B cell (primary cell): ENCODE measurements around the gene OR52H1.

ENCODE experiments used
- CTCF ChIP-seq: fragments of 200-600 bp; IDR thresholded peaks from one replicate; pipeline ENCODE4 v1.8.0; 2022; ENCODE audit warnings: antibody characterized with exemption, mild to moderate bottlenecking
- EZH2 ChIP-seq: IDR thresholded peaks from 2 replicates; pipeline ENCODE4 v1.6.1; 2012; ENCODE audit warnings: borderline replicate concordance, low read depth, mild to moderate bottlenecking, moderate library complexity, low read length; ENCODE audit not compliant: insufficient read depth, poor library complexity, severe bottlenecking

DNA sequence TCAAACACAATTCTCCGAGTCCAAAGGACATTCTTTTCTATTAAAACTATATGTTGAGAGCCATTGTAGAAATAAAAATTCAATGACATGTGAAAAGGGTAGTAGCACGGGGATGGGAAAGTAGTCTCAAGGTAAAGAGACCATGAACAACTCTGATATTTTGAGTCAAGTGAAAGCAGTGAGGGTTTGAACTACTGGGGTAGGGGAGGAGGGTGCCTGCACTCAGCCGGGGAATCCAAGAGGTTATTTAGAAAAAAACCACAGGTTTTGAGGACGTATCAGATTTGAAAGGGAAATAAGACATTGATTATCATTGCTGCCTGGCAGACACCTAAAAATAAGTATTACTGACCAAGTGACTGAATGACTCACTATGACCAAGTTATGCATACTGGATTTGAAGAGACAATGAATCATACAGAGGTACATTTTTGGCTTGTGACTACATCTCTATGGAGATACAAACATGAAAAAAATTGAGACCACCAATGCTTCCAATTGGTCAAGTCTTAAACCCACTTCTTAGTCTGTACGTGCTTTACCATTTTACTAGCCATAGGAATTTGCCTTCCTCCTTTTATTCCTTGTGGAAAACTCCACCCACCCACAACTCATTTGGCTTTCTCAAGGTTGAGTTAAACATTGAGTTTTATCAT is 2.2 kb upstream of the OR52H1 start:
- TF ChIP-seq EZH2 (no peak), CTCF (no peak)
